ENCODE measurements around the gene UBE2I. TPM values are rescaled to one million over a fixed set of nuclear protein-coding genes. Genes with fewer than 3 reads are reported as not detected.

The UBE2I gene
- total RNA-seq, 1 experiment from 2014 or later: 212 TPM

GRCh38 chr16:1363501-1364041, 54.1 kb downstream of the UBE2I start:
- Histone ChIP-seq H3K4me3 (replicated peaks in 1 of 2; ENCODE audit: low read depth in 1 of 2, low read length in 2 of 2) (no peak overlapping the region), H4K20me1 (ENCODE audit: insufficient read depth) (peaks cover 3% of the 10 kb centered on the region; the same call in 1 of the 2 replicates), H2AFZ (ENCODE audit: low read depth, low read length, poor library complexity, severe bottlenecking) (no peak overlapping the region), H3K4me2 (ENCODE audit: low read length) (no peak overlapping the region), H3K9ac (ENCODE audit: low read length) (no peak overlapping the region), H3K36me3 (ENCODE audit: control insufficient read depth in 1 of 2, insufficient read depth in 2 of 2, low read length in 2 of 2) (peaks cover 29 to 42% of the 10 kb centered on the region in 2 experiments), H3K79me2 (ENCODE audit: insufficient read depth, low read length) (peaks cover 51% of the 10 kb centered on the region), H3K27ac (ENCODE audit: low read depth, low read length) (no peak overlapping the region), H3K9me2 (ENCODE audit: insufficient read depth) (no peaks in the 10 kb centered on the region), H3K9me3 (ENCODE audit: control insufficient read depth in 1 of 2, insufficient read depth in 1 of 2, low read depth in 1 of 2, low read length in 2 of 2) (no peaks in the 10 kb centered on the region), H3K27me3 (ENCODE audit: insufficient read depth, low read length) (no peaks in the 10 kb centered on the region), H3K4me1 (ENCODE audit: control insufficient read depth in 1 of 2, insufficient read depth in 2 of 2, low read length in 2 of 2) (peaks cover 4 to 15% of the 10 kb centered on the region in 2 experiments)
- peak; percentile 23 for DNase-seq (ENCODE audit: low read depth, low spot score)
- ChIA-PET POLR2A (interaction anchor here (1.2 kb wide), 1 partner anchor 55 kb away, joined by 3 read pairs; the partner anchor contains the start of gene UBE2I), RAD21 (ENCODE audit: low non-redundant PET in 1 of 2, low total read pairs in 2 of 2, uncharacterized antibody in 2 of 2, unreplicated experiment in 2 of 2) (interaction anchor here in 1 of 2 experiments (0.9 kb wide), 1 partner anchor 16 kb away, joined by 3 read pairs; no protein-coding TSS in a partner anchor), CTCF (interaction anchor here (0.9 to 1.6 kb wide), 10 partner anchors 9 to 360 kb away, joined by 3 to 5 read pairs (median 3); partner anchors contain the start of genes CRAMP1, IFT140 and UQCC4)
- ATAC-seq: peak; percentile 96
- TSS peak; percentile 22 for BruUV-seq (replicated peaks)
- TF ChIP-seq FOSL1 (IDR thresholded peaks at IDR 0.05; ENCODE audit: low read depth): no peak
- TF ChIP-seq SIN3A (IDR thresholded peaks at IDR 0.05; ENCODE audit: low read depth): no peak
- no peak for TF ChIP-seq MAX (IDR thresholded peaks at IDR 0.05)
- TF ChIP-seq YY1 (IDR thresholded peaks at IDR 0.05; ENCODE audit: extremely low read depth, insufficient replicate concordance, low read depth, low read length): peak; percentile 33
- no peak for TF ChIP-seq ELF1 (IDR thresholded peaks at IDR 0.05; ENCODE audit: borderline replicate concordance, low read depth)
- TF ChIP-seq CTCF (IDR thresholded peaks at IDR 0.05 in 2 of 3, conservative IDR thresholded peaks at IDR 0.05 in 1 of 3; ENCODE audit: borderline replicate concordance in 1 of 3, insufficient read depth in 1 of 3, low read depth in 2 of 3, low read length in 2 of 3): peak; percentile 70 to 93 (median 88)
- no peak for TF ChIP-seq EZH2 (IDR thresholded peaks at IDR 0.05)
- no peak for TF ChIP-seq EGR1 (IDR thresholded peaks at IDR 0.05; ENCODE audit: low read depth)
- TF ChIP-seq RAD21 (IDR thresholded peaks at IDR 0.05; ENCODE audit: low read depth): peak; percentile 74
- TF ChIP-seq CBX3 (IDR thresholded peaks at IDR 0.05; ENCODE audit: low read depth): no peak
- TF ChIP-seq TCF7L2 (IDR thresholded peaks at IDR 0.05; ENCODE audit: borderline replicate concordance, extremely low read depth, insufficient read depth, insufficient read length): no peak
- TF ChIP-seq REST (IDR thresholded peaks at IDR 0.05; ENCODE audit: low read depth): no peak
- TF ChIP-seq JUND (IDR thresholded peaks at IDR 0.05): no peak
- no peak for TF ChIP-seq ZFX (IDR thresholded peaks at IDR 0.05)
- TF ChIP-seq EZH2phosphoT487 (IDR thresholded peaks at IDR 0.05; ENCODE audit: borderline replicate concordance): no peak
- TF ChIP-seq POLR2AphosphoS5 (IDR thresholded peaks at IDR 0.05; ENCODE audit: low read depth, low read length): no peak
- TF ChIP-seq CEBPB (IDR thresholded peaks at IDR 0.05; ENCODE audit: low read depth): no peak
- intact Hi-C loops (cut with micrococcal nuclease): loop anchor here (10.0 kb wide), 1 partner anchor 51 kb away; the partner anchor contains the start of gene UNKL

Measured in HCT116 (cell line).